Karpas-422 (cell line): ENCODE data around the gene ZNF892. TPM values are rescaled to one million over a fixed set of nuclear protein-coding genes. Genes with fewer than 3 reads are reported as not detected.

Experiments
- DNase-seq: peaks from one replicate; pipeline ENCODE4 v3.0.0-alpha.2; 2015
- H2AFZ ChIP-seq: fragments of 200-600 bp; sonication (generic); 2 replicates; pipeline ENCODE4 v1.6.1; 2014; ENCODE audit warnings: antibody characterized with exemption, low read length, mixed read lengths
- H3K27ac ChIP-seq: fragments of 200-600 bp; sonication (generic); 2 replicates; pipeline ENCODE4 v1.5.1; 2014; ENCODE audit warnings: mild to moderate bottlenecking, low read length, moderate library complexity
- H3K27me3 ChIP-seq: fragments of 200-600 bp; sonication (generic); 2 replicates; pipeline ENCODE4 v1.6.1; 2014; ENCODE audit warnings: low read length, mixed read lengths
- H3K36me3 ChIP-seq: fragments of 200-600 bp; sonication (generic); 2 replicates; pipeline ENCODE4 v1.6.1; 2014; ENCODE audit warnings: low read length, mixed read lengths; ENCODE audit not compliant: insufficient read depth
- H3K4me1 ChIP-seq: fragments of 200-600 bp; sonication (generic); 2 replicates; pipeline ENCODE4 v1.6.1; 2014; ENCODE audit warnings: mild to moderate bottlenecking, low read length, mixed read lengths
- H3K4me2 ChIP-seq: fragments of 200-600 bp; sonication (generic); 2 replicates; pipeline ENCODE4 v1.6.1; 2014; ENCODE audit warnings: low read length, low read depth, mild to moderate bottlenecking; ENCODE audit not compliant: poor library complexity, severe bottlenecking
- H3K4me3 ChIP-seq: fragments of 200-600 bp; sonication (generic); 2 replicates; pipeline ENCODE4 v1.5.1; 2014; ENCODE audit warnings: mild to moderate bottlenecking, antibody characterized with exemption, low read length, mixed read lengths
- H3K79me2 ChIP-seq: fragments of 200-600 bp; sonication (generic); 2 replicates; pipeline ENCODE4 v1.6.1; 2014; ENCODE audit warnings: mild to moderate bottlenecking, low read length, mixed read lengths
- H3K9ac ChIP-seq: fragments of 200-600 bp; sonication (generic); 2 replicates; pipeline ENCODE4 v1.6.0; 2014; ENCODE audit warnings: low read length
- H3K9me2 ChIP-seq: fragments of 200-600 bp; sonication (generic), shearing (Covaris generic); replicated peaks from 2 replicates; pipeline ENCODE4 v1.6.0; 2014; ENCODE audit warnings: mild to moderate bottlenecking, low read length, moderate library complexity; ENCODE audit not compliant: insufficient read depth
- H3K9me3 ChIP-seq: fragments of 300-700, 200-600 bp; sonication (generic); 2 replicates; pipeline ENCODE4 v1.6.1; 2014; ENCODE audit warnings: low read length, mixed read lengths
- H4K20me1 ChIP-seq: fragments of 200-600 bp; sonication (generic); 2 replicates; pipeline ENCODE4 v1.6.1; 2014; ENCODE audit warnings: mild to moderate bottlenecking, antibody characterized with exemption, low read length, low read depth; ENCODE audit not compliant: insufficient read depth
- total RNA-seq: library from RNA; depleted of rRNA; stranded (reverse); fragments of >200 nt; shearing (Covaris generic); gene quantifications from 2 replicates; pipeline ENCODE4 v1.2.3, GENCODE V29; 2014; ENCODE audit warnings: low replicate concordance; rRNA removed

The ZNF892 gene
- 1.1 and 3.5 TPM in 2 replicates for total RNA-seq

- H3K36me3 ChIP-seq: no peaks in the 10 kb centered on the region
- H3K4me3 ChIP-seq: peak within 1 kb of the TSS; percentile 69
Measured at GRCh38 chr2:95207111-95207961, at the start of gene ZNF892. Gene ZNF892 (plus strand): TSS chr2:95207521. CDS start chr2:95207816, 295 bp downstream.

GRCh38 chr2:95158441-95158840 is 48.9 kb upstream of the ZNF892 start:
- Histone ChIP-seq H3K36me3 (peaks cover 15% of the 10 kb centered on the region), H3K9me2 (no peaks in the 10 kb centered on the region), H2AFZ (no peak overlapping the region), H3K9ac (peak overlapping the region; percentile 73), H3K4me1 (peaks cover 11% of the 10 kb centered on the region), H4K20me1 (no peaks in the 10 kb centered on the region), H3K79me2 (no peaks in the 10 kb centered on the region), H3K9me3 (0 out of 2 replicates have a peak, but pooled peaks cover 5% of the 10 kb centered on the region), H3K4me3 (peak overlapping the region; percentile 75; the same call in 1 of the 2 replicates), H3K27me3 (no peaks in the 10 kb centered on the region), H3K27ac (no peak overlapping the region), H3K4me2 (peak overlapping the region; percentile 89)
- DNase-seq: no peak

More at GRCh38 chr2:95207111-95207961, at the start of gene ZNF892:
- Histone ChIP-seq H3K9ac (peak within 1 kb of the TSS; percentile 68), H3K9me2 (no peaks in the 10 kb centered on the region), H3K27ac (no peak within 1 kb of the TSS), H3K27me3 (no peaks in the 10 kb centered on the region), H2AFZ (peak within 1 kb of the TSS; percentile 79), H4K20me1 (no peaks in the 10 kb centered on the region), H3K4me2 (peak within 1 kb of the TSS; percentile 74), H3K9me3 (peaks cover 5% of the 10 kb centered on the region), H3K79me2 (no peaks in the 10 kb centered on the region), H3K4me1 (peaks cover 14% of the 10 kb centered on the region)
- DNase-seq: peak; percentile 89

DNA sequence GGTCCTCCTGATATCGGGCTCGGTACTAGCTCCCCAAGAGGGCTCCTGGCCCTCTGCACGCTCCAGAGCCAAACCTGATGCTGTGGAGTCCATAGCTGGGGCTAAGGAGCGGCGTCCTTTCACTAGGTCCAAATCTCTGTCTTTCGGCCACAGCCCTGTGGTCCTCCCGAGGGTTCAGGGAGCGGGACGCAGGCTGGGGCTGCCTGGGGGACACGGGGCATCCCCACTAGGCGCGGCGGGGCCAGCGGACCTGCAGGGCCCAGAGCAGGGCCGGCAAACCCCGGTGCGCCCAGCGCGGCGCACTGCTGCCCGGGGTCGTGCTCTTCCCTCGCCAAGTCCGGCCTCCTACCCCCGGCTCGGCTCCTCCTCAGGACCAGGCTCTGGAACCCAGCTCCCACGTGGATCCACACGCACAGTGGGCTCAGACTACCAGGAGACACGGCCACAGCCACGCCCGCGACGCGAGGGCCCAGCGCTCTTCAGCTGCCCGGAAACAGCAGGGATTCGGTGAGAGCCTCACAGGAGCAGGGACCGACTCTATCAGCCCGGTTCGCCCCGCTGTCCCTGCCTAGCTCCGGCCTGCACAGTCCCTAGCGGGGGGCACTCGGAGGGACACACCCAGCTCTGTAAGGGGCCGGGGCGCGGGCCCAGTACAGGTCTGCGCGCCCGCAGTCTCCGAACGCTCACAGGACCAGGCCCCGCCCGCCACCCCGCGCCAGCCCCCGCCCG is 48.3 kb upstream of the ZNF892 start:
- Histone ChIP-seq H3K9me3 (0 out of 2 replicates have a peak, but pooled peaks cover 3% of the 10 kb centered on the region), H3K27ac (no peak overlapping the region), H2AFZ (no peak overlapping the region), H4K20me1 (no peaks in the 10 kb centered on the region), H3K79me2 (peaks cover 5% of the 10 kb centered on the region; the same call in 1 of the 2 replicates), H3K36me3 (peaks cover 11% of the 10 kb centered on the region; the same call in 1 of the 2 replicates), H3K27me3 (no peaks in the 10 kb centered on the region), H3K9me2 (no peaks in the 10 kb centered on the region), H3K4me3 (peak overlapping the region; percentile 75), H3K4me1 (peaks cover 14% of the 10 kb centered on the region), H3K4me2 (peak overlapping the region; percentile 89), H3K9ac (peak overlapping the region; percentile 73)
- DNase-seq: peak; percentile 49

- no peaks in the 10 kb centered on the region for H4K20me1 ChIP-seq
- peak within 1 kb of the TSS; percentile 43; the same call in 1 of the 2 replicates for H2AFZ ChIP-seq
- H3K4me1 ChIP-seq: peaks cover 21% of the 10 kb centered on the region
- peaks cover 12% of the 10 kb centered on the region for H3K79me2 ChIP-seq
- H3K27me3 ChIP-seq: no peaks in the 10 kb centered on the region
- DNase-seq: peak; percentile 87
- H3K9me2 ChIP-seq: no peaks in the 10 kb centered on the region
- H3K4me2 ChIP-seq: peak within 1 kb of the TSS; percentile 89
- 0 out of 2 replicates have a peak, but pooled peaks cover 3% of the 10 kb centered on the region for H3K9me3 ChIP-seq
- H3K9ac ChIP-seq: peak within 1 kb of the TSS; percentile 73
- H3K27ac ChIP-seq: no peak within 1 kb of the TSS
- H3K36me3 ChIP-seq: peaks cover 7% of the 10 kb centered on the region; the same call in 1 of the 2 replicates
- peak within 1 kb of the TSS; percentile 75 for H3K4me3 ChIP-seq
Measured at GRCh38 chr2:95159690-95160449, 47.5 kb upstream of the ZNF892 start, which contains the start of gene ZNF514. Gene ZNF514 (minus strand): TSS chr2:95159848. CDS start chr2:95153253, 6,595 bp downstream.

DNA sequence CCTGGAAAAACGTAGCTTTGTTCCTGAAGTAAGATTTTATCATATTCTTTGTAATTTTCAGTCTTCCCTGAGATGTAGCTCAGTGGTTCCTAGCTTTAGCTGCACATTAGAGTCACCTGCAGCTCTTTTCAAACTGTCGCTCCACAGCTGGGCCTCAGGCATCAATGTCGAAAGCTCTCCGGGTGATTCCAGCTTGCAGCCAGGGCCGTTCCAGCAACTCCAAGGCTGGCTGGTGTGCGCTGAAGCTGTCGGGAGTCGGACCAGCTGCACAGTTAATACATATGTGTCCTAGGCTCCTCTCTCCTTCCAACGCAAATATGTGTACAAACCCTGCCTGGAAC is 42.3 kb upstream of the ZNF892 start:
- no peak overlapping the region for H3K27ac ChIP-seq
- H3K4me2 ChIP-seq: peak overlapping the region; percentile 92
- H3K27me3 ChIP-seq: no peaks in the 10 kb centered on the region
- peak overlapping the region; percentile 87 for H3K9ac ChIP-seq
- DNase-seq: no peak
- H3K9me2 ChIP-seq: no peaks in the 10 kb centered on the region
- H3K9me3 ChIP-seq: no peaks in the 10 kb centered on the region
- no peaks in the 10 kb centered on the region for H4K20me1 ChIP-seq
- peaks cover 28% of the 10 kb centered on the region for H3K79me2 ChIP-seq
- H3K4me3 ChIP-seq: peak overlapping the region; percentile 87
- H2AFZ ChIP-seq: peak overlapping the region; percentile 91
- H3K36me3 ChIP-seq: no peaks in the 10 kb centered on the region
- peaks cover 20% of the 10 kb centered on the region for H3K4me1 ChIP-seq

GRCh38 chr2:95165371-95166064 is 41.8 kb upstream of the ZNF892 start, which contains the start of gene ZNF2:
Gene ZNF2 (plus strand): TSS chr2:95165809. CDS start chr2:95176227, 10,418 bp downstream.
- H3K4me1 ChIP-seq: peaks cover 20% of the 10 kb centered on the region
- DNase-seq: peak; percentile 99
- H3K27me3 ChIP-seq: no peaks in the 10 kb centered on the region
- H3K27ac ChIP-seq: no peak within 1 kb of the TSS
- no peaks in the 10 kb centered on the region for H4K20me1 ChIP-seq
- peak within 1 kb of the TSS; percentile 91 for H2AFZ ChIP-seq
- peak within 1 kb of the TSS; percentile 87 for H3K9ac ChIP-seq
- peaks cover 28% of the 10 kb centered on the region for H3K79me2 ChIP-seq
- peak within 1 kb of the TSS; percentile 87 for H3K4me3 ChIP-seq
- peak within 1 kb of the TSS; percentile 92 for H3K4me2 ChIP-seq
- no peaks in the 10 kb centered on the region for H3K9me3 ChIP-seq
- H3K9me2 ChIP-seq: no peaks in the 10 kb centered on the region
- no peaks in the 10 kb centered on the region for H3K36me3 ChIP-seq

- Histone ChIP-seq H3K79me2 (peaks cover 28% of the 10 kb centered on the region), H3K36me3 (no peaks in the 10 kb centered on the region), H3K9ac (peak overlapping the region; percentile 87), H3K4me3 (peak overlapping the region; percentile 87), H3K9me3 (no peaks in the 10 kb centered on the region), H4K20me1 (no peaks in the 10 kb centered on the region), H3K27me3 (no peaks in the 10 kb centered on the region), H3K27ac (no peak overlapping the region), H3K4me2 (peak overlapping the region; percentile 92), H2AFZ (peak overlapping the region; percentile 47), H3K4me1 (peaks cover 20% of the 10 kb centered on the region), H3K9me2 (no peaks in the 10 kb centered on the region)
- no peak for DNase-seq
Measured at GRCh38 chr2:95166065-95166763, 41.1 kb upstream of the ZNF892 start.
